EL (cell line): ENCODE results near the gene TMEM59L.

Experiments
- DNase-seq: peaks from one replicate; pipeline ENCODE4 v3.0.0-alpha.2; 2016

TMEM59L gene

DNA sequence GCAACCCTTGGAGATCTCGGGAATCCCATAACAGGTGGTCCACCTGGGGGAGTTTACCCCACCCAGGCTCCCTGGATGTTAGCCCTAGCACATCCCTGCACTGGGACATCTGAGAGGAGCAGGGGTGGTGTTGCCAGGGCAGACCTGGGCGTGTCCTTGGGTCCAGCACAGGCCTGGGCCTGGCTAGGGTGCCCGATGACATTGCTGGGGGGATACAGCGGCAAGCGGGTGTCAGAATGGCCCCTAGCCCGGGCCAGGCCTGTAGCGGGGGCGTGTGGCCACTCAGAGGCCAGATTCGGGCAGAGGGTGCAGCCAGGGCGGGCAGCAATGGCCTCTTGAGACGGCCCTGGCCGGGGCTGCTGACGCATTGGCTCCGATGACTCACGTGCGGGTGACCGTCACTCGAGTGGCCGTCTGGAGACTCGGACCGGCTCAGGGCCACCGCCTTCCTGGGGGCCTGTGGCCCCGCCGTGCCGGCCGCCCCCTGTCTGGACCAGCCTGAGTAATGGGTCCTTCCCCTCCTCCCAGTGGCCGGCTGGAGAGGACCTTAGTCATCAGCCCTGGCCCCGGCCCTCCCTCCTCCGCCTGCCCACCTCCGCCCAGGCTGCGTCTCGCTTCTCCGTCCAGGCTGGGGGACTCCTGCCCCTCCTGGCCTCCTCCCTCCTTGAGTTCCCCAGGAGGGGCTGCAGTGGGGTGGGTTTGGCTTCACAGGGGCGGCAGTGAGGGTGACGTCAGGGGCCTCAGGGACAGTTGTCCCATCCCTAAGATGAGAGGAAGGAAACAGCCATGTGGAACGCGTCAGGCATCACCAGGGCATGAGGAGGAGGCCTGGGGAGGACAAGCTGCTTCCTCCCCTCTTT is 47.6 kb downstream of the TMEM59L start:
- DNase-seq: peak; percentile 81

DNA sequence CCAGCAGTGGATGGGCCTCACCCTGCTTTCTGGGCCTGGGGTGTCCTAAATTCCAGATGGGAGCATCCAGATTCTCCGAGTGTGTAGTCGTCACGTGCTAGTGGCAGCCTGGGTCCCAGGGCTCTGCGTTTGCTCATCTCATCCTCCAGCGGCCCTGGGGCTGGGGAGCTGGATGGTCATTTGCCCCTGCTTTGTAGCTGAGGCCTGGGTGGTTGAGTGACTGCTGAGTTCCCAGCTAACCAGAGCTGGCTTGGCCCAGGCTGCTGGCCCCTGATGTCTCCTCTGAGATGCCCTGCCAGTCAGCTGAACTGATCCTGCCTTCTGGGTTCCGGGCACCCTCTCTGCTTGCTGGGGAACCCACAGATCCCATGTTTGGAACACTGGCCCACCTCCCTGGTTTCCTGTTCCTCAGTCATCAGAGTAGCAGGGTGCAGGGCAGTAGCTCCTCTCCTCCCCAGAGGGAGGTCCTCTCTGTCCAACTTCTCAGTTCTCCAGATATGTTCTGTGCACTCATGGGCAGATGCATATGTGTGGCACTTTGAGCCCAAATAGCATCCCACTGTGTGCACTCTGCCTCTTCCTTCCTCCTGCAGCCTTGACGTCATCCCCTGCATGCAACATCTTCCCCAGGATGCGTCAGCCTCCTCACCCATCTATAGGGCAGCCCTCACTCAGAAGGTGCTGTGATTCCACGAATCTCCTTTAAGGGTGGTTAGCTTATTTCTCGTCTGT is 48.4 kb downstream of the TMEM59L start:
- no peak for DNase-seq

DNA sequence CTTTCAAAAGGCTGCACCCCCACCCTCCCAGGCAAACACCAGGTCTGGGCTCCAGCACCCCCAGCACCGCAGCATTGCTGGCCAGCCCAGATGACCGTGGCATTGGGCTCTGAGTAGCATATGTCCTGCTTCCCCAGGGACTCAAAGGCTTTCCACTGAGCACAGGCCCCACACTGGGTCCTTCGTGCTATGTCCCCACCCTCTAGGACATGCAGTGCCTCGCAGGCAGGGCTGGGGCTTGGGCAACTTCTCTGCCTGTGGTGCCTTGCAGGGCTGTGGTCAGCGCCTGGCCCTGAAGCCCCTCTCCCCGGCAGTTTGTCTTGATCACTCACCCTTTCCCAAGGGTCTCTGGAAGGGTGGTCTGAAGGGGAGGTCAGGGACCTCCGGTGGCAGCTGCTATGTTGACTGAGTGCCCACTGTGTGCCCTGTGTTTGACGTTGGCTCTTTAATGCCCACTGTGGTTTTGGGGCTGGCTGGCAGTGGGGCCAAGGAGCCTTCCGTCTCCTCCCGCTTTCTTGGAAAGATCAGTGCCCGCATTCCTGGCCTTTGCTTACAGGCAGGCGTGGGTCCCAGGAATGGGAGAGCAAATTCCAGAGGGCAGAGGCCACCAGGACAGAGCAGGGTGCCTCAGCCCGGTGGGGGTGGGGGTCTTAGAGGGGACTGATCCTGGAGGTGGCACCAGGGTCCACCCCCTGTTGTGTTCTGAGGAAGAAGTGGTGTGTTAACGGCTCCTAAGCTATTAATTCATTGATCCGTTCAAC is 50.5 kb downstream of the TMEM59L start:
- DNase-seq: no peak

DNA sequence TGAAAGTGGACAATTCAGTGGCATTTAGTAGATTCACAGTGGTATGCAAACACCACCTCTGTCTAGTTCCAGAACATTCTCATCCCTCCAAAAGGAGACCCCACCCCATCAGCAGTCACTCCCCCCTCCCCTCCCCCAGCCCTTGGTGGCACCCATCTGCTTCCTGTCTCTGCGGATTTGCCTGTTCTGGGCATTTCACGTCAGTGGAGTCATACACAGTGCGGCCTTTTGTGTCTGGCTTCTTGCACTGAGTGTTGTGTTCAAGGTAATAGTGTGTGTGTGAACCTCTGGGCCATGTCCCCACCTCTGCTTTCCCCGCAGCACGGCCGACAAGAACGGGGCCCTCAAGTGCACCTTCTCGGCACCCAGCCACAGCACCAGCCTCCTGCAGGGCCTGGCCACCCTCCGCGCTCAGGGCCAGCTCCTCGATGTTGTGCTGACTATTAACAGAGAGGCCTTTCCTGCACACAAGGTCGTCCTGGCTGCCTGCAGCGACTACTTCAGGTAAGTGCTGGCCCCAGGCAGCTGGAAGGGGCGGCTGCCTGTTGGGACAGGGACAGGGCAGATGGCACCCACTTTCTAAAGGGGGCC is 51.4 kb downstream of the TMEM59L start:
- no peak for DNase-seq

DNA sequence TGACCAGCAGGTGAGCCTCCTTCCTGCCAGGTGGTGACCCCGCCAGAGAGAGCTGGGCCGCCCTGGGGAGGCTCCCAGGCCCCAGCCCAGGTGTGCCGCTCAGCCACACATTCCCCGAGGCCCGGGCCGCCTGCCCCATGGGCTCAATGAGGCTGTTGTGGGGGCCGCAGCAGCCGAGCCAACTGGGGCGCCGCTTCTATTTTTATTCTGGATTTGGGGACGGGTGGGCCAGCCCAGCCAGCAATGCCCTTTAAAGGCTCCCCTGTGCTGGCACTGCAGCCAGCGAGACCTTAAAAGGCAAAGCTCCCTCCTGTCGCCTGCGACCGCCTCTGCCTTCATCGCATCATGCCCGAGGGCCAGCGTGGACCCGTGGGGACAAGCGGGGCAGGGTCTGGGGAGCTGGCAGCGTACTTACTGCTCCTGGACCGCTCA is 53.1 kb downstream of the TMEM59L start:
- no peak for DNase-seq

DNA sequence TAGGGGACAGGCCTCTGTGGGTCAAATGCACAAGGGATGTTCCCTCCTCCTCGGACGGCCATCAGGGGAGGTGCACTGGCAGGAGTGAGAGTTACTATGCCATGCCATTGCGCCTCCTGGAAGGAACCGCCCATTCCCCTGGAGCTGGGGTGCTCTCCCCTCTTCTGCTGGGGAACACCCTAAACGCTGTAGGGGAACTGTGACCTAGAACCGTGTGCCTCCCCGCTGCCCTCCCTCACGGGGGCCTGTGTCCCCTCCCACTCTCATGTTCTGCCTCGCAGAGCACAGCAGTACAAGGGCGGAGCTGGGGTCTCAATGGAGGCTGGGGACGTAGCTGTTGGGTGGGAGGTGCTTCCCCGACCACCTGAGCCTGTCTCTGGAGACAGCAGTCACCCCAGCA is 53.6 kb downstream of the TMEM59L start:
- no peak for DNase-seq

DNA sequence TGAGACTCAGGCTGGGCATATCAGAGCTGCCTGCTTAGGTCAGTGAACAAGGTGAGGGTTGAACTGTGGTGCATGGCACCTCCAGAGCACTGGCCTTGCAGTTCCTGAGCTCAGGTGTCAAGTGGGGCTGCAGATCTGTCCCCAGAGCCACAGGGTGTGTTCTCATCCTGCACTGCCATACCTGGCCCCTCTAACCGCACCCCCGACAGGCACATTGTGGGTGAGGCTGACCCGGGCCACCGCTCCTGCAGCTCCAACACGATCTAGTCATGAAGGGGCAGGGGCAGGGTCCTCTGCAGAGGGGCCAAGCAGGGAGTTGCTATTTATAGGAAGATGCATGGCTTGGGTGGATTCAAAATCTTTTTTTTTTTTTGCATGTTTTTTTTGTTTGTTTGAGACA is 54.1 kb downstream of the TMEM59L start:
- no peak for DNase-seq

DNA sequence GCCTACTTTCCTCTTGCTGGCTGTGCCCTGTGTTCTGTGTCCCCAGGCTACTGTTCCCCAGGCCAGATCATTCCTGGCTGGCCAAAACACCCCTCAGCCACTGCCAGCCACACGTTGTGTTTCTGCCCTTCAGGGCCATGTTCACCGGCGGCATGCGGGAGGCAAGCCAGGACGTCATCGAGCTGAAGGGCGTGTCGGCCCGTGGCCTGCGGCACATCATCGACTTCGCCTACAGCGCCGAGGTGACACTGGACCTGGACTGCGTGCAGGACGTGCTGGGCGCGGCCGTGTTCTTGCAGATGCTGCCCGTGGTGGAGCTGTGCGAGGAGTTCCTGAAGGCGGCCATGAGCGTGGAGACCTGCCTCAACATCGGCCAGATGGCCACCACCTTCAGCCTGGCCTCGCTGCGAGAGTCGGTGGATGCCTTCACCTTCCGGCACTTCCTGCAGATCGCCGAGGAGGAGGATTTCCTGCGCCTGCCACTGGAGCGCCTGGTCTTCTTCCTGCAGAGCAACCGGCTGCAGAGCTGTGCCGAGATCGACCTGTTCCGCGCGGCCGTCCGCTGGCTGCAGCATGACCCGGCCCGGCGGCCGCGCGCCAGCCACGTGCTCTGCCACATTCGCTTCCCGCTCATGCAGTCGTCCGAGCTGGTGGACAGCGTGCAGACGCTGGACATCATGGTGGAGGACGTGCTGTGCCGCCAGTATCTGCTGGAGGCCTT is 55.0 kb downstream of the TMEM59L start:
- no peak for DNase-seq

DNA sequence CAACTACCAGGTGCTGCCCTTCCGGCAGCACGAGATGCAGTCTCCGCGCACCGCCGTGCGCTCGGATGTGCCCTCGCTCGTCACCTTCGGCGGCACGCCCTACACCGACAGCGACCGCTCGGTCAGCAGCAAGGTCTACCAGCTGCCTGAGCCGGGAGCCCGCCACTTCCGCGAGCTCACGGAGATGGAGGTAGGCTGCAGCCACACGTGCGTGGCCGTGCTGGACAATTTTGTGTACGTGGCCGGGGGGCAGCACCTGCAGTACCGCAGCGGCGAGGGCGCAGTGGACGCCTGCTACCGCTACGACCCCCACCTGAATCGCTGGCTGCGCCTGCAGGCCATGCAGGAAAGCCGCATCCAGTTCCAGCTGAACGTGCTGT is 55.6 kb downstream of the TMEM59L start:
- DNase-seq: no peak

DNA sequence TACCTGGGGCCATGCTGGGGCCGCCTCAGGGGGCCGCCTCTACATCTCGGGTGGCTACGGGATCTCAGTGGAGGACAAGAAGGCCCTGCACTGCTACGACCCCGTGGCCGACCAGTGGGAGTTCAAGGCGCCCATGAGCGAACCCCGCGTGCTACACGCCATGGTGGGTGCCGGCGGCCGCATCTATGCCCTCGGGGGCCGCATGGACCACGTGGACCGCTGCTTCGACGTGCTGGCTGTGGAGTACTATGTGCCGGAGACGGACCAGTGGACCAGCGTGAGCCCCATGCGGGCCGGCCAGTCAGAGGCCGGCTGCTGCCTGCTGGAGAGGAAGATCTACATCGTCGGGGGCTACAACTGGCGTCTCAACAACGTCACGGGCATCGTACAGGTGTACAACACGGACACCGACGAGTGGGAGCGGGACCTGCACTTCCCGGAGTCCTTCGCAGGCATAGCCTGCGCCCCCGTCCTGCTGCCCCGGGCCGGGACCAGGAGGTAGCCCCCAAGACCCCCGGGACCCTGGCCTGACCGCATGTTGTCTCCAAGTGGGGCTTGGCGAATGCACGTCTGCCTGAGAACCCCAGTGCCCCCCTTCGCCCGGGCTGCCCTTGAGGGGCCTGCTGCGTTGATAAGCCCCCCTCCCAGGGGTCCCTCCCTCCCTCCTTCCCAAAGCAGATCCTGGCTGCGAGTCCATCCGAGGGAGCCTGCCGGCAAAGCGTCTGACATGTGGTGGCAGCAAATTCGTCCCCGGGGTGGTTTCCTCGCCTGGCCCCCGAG is 56.3 kb downstream of the TMEM59L start:
- no peak for DNase-seq

DNA sequence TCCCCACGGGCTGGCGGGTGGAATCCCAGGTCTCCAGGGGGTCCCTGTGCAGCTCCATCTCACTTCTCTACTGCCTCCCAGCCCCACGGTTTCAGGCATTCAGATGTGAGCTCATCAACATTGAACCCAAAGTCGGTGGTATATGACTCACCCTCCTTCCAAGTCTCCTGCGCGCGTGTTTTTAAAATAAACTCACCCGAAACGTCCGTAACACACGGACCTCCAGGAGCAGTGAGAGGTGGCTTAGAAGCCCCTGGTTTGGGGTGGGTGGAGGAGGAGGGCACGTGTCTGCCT is 56.8 kb downstream of the TMEM59L start:
- DNase-seq: no peak

DNA sequence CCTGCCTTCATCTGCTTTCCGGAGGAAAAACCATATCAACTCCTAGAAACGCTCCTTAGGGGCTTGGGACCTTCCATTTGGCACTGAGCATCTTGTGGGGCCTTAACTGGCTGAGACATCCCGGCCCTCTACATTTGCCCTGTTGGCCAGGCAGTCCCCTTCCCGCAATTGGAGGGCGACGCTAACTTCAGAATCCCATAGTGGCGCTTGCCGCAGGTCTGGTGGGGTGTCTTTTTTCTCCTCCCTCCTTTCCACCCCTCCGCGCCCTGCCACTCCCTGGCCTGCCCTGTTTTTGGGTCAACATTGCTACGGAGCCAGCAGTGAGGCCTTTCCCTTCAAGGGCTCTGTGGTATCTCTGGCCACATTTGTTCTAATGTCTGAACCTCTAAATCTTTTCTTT is 57.2 kb downstream of the TMEM59L start:
- DNase-seq: no peak

DNA sequence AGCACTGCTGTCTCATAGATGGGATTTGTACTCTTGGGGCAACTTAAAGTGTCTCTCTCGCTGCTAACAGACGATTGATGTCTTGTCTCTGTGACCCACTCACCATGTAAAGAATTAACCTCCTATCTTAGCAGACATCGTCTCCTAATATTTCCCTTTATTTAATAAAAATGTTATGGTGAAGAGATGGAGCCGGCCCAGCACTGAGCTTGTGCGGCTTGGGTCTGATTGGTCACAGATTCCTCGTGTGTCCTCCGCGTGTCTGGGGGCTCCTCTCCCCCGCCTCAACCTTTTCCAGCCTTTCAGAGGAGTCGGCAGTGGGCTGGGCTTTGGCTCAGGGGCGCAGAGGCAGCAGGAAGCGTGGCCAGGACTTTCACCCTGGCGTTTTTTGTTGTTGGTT is 57.6 kb downstream of the TMEM59L start:
- no peak for DNase-seq
